Spinal cord (tissue), 10 donors: ENCODE data around the gene KCNJ6. TPM values are rescaled to one million over a fixed set of nuclear protein-coding genes. Genes with fewer than 3 reads are reported as not detected.

Experiments
- DNase-seq, 6 donors: peaks; one replicate each; pipeline versions ENCODE4 v3.0.0 to v3.0.0-alpha.2; 2013 to 2015; ENCODE audit warnings: low spot score in 6 of 6, low read depth in 4 of 6
- H3K27ac ChIP-seq: one replicate; pipeline ENCODE4 v1.5.1; 2013; ENCODE audit warnings: low read depth, low read length, control low read depth
- H3K27me3 ChIP-seq: one replicate; pipeline ENCODE4 v1.6.1; 2013; ENCODE audit warnings: low read length; ENCODE audit not compliant: control insufficient read depth, insufficient read depth
- H3K36me3 ChIP-seq: one replicate; pipeline ENCODE4 v1.6.1; 2013; ENCODE audit warnings: low read length; ENCODE audit not compliant: control insufficient read depth, insufficient read depth
- H3K4me1 ChIP-seq: one replicate; pipeline ENCODE4 v1.6.1; 2013; ENCODE audit warnings: low read length; ENCODE audit not compliant: control insufficient read depth, insufficient read depth
- H3K4me3 ChIP-seq: one replicate; pipeline ENCODE4 v1.5.1; 2013; ENCODE audit warnings: low read depth, low read length, control low read depth
- H3K9me3 ChIP-seq: one replicate; pipeline ENCODE4 v1.6.1; 2013; ENCODE audit warnings: low read length; ENCODE audit not compliant: control insufficient read depth, insufficient read depth
- WGBS: methylation state at CpG from one replicate; pipeline ENCODE4 v1.1.5; 2013; ENCODE audit warnings: missing lambda C conversion rate; ENCODE audit not compliant: insufficient coverage; 5-methylcytosine and 5-hydroxymethylcytosine counted together
- polyA plus RNA-seq, 2 donors: library from polyadenylated mRNA; unstranded; fragments of 120-200 nt; gene quantifications; one replicate each; pipeline ENCODE4 v1.2.1, GENCODE V29; 2013; ENCODE audit not compliant: insufficient read length in 2 of 2
- total RNA-seq, 2 donors: library from RNA; depleted of rRNA in 1 of 2; stranded (reverse); fragments of 120-200 nt in 1 of 2; fragments of >200 nt in 1 of 2; gene quantifications; one replicate each; pipeline versions ENCODE4 v1.2.3 to v1.2.4, GENCODE V29; 2013 to 2014
- donor health status: healthy.

Gene KCNJ6
- total and polyA plus RNA-seq, 4 donors, result 4.1 to 8.7 (median 4.8) TPM

DNA sequence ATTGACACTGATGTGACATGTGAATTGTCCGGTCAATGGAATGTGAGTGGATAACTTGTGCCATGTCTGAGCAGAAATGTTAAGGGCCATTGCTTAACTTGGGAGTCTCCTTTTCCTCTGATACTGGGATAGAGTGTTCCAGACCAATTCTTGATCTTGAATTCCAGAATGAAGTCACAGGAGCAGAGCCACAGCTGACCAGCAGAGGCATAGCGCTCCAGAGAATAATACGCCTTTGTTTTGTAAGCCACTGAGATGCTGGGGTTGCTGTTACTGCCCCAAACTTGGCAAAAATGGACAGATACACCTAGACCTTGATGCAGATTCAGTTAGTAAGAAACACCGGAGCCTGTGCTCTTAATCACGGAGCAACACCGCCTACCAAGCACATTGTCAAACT is 6.3 kb downstream of the KCNJ6 start:
- Histone ChIP-seq H3K36me3 (no peaks in the 10 kb centered on the region), H3K4me1 (peaks cover 13% of the 10 kb centered on the region), H3K9me3 (no peaks in the 10 kb centered on the region), H3K4me3 (no peak overlapping the region), H3K27ac (no peak overlapping the region), H3K27me3 (peaks cover 4% of the 10 kb centered on the region)
- 89% methylated on average over 2 of the region's 6 CpGs for WGBS
- DNase-seq, result no peak

DNA sequence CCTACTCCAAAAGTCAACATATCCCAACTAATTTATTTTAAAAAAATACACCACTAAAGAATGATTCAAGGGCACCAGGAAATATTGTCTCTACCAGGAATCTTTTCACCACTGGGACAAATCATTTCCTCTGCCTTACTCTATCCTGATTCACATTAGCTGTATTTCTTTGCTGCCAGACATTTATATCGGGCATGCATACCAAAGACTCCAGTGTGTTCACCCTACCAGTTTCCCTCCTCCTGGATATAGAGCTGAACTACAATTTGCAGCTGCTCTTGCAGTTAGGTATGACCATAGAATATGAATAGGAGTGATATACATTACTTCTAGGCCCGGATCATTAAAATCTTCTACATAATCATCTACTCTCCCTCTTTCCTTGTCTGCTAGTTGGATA is 7.6 kb downstream of the KCNJ6 start:
- Histone ChIP-seq H3K36me3 (no peaks in the 10 kb centered on the region), H3K27ac (no peak overlapping the region)

DNA sequence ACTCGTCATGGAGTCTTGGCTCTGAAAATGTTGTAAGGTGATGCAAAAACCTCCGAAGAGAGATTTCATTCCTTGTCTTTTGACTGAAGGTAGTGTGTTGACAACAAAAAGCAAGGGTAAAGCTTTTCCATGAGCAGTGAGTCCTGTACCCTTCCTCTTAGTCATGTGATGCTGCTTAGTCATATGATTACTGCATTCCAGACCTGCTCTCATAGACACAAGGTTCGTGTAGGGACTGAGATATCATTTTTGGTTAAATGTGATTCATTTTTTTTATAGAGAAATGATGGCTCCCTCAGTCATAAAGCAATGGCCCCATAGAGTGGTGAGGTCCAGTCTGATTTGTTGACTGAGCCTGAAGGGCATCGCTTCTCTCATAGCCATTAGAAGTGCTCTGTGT is 9.2 kb downstream of the KCNJ6 start:
- H3K9me3 ChIP-seq, result no peaks in the 10 kb centered on the region
- H3K27me3 ChIP-seq, result no peaks in the 10 kb centered on the region
- no peaks in the 10 kb centered on the region for H3K36me3 ChIP-seq
- no peak for DNase-seq
- H3K27ac ChIP-seq, result no peak overlapping the region
- H3K4me3 ChIP-seq, result no peak overlapping the region
- no peaks in the 10 kb centered on the region for H3K4me1 ChIP-seq
- WGBS, result no CpG with 5 or more reads among the region's 4 CpGs

More for the DNA sequence above, 7.6 kb downstream of the KCNJ6 start:
- no peaks in the 10 kb centered on the region for H3K9me3 ChIP-seq
- peaks cover 4% of the 10 kb centered on the region for H3K4me1 ChIP-seq
- no peaks in the 10 kb centered on the region for H3K27me3 ChIP-seq
- 80% methylated on average over 1 of the region's 2 CpGs for WGBS
- no peak overlapping the region for H3K4me3 ChIP-seq
- DNase-seq, result no peak

DNA sequence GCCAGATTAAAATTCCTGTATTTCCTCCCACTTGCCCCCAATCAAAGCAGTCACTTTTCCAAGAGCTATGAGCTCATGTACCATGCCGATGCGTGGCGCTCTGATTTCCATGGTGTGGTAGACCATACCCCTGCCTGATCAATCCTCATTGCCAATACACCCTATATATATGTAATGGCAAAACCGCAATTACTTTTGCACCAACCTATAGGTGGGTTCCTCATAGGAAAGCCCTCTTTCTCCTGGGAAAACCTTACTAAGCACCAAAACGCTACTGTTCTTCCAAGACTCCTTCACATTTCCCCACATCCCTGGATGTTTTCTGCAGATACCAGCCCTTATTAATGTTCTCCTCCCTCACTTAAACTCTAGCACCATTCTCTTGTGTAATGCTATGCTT is 11.0 kb downstream of the KCNJ6 start:
- no peak for DNase-seq
- Histone ChIP-seq H3K36me3 (no peaks in the 10 kb centered on the region), H3K27ac (no peak overlapping the region), H3K4me1 (no peaks in the 10 kb centered on the region), H3K4me3 (no peak overlapping the region), H3K9me3 (no peaks in the 10 kb centered on the region), H3K27me3 (no peaks in the 10 kb centered on the region)
- WGBS, result 91% methylated on average over 5 of the region's 5 CpGs

DNA sequence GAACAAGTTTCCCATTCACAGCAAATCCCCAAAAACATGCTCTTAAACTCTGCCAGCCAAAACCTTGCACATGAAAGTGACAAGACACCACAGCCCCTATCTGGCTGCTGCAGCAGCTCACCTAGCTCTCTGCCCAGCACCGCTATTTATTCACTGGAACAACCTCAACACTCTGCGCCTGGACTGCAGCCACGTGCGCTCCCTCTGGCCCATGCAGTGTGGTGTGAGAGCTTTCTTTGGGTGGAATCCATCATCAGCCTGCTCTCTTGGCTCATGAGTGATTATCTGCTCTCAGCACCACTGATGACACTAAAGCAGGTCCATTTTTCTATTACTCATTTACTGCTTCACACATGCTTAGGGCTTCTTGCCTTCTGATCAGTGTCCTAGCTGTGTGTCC is 11.4 kb downstream of the KCNJ6 start:
- Histone ChIP-seq H3K27ac (no peak overlapping the region), H3K4me3 (no peak overlapping the region), H3K36me3 (no peaks in the 10 kb centered on the region), H3K27me3 (no peaks in the 10 kb centered on the region), H3K4me1 (no peaks in the 10 kb centered on the region), H3K9me3 (no peaks in the 10 kb centered on the region)
- peak in 2 of 6 donors; percentile 70 to 73 for DNase-seq
- WGBS, result 34% methylated on average over 3 of the region's 4 CpGs

DNA sequence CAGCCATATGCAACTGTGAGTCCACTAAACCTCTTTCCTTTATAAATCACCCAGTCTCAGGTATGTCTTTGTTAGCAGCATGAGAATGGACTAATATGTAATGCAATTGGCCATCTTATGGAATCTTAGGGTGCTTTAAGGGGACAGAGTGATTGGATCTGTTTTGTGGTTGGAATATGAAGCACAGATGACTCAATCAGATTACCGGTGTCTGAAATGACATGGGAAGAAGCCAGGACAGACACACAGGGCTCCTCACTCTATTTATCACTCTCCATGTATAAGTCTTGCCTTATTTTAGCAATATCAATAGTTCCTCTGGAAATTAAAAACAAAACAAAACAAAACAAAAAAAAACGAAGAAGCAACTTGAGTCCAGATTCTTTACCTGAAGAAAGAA is 12.9 kb downstream of the KCNJ6 start:
- Histone ChIP-seq H3K27ac (no peak overlapping the region), H3K4me3 (no peak overlapping the region), H3K36me3 (no peaks in the 10 kb centered on the region), H3K9me3 (no peaks in the 10 kb centered on the region), H3K4me1 (no peaks in the 10 kb centered on the region), H3K27me3 (no peaks in the 10 kb centered on the region)
- no peak for DNase-seq
- 67% methylated on average over 1 of the region's 2 CpGs for WGBS

DNA sequence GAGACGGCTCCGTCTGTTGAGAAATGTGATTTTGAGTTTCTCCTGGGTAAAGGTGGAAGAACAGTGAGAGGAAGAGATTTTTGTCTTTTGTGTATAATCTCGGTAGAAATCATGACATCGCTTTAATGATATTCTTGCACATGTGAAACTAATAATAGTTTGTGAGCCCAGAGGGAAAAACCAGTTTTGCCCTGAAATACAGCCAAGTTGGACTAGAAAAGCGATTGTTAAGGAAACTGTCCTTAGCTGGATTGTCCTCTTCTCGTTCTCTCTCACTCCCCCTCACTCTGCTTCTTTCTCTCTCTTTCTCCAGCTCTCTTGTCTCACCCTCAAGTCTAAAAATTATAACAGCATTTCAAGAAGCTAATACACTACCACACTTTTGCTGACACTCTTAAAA is 17.1 kb downstream of the KCNJ6 start:
- no peaks in the 10 kb centered on the region for H3K9me3 ChIP-seq
- no peaks in the 10 kb centered on the region for H3K27me3 ChIP-seq
- H3K36me3 ChIP-seq, result no peaks in the 10 kb centered on the region
- peaks cover 10% of the 10 kb centered on the region for H3K4me1 ChIP-seq
- DNase-seq, result no peak
- H3K27ac ChIP-seq, result no peak overlapping the region
- no peak overlapping the region for H3K4me3 ChIP-seq
- 66% methylated on average over 4 of the region's 6 CpGs for WGBS

DNA sequence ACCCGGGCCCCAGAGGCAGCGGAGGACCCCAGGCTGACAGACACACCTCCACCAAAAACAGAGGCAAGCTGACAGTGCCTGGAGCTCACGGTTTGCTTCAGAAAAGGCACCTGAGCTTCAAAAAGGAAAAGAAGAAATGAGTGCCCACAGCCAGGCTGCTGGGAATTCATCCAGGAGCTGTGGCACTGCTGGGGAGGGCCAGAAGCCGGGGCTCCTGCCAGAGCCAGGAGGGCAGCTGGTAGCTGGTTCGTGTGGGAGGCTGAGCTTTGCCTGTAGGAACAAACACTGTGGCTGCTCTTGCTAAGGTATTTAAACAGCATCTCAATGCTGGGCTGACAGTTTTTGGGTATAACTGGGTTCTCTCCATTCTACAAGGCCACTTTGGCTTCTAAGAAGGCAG is 19.5 kb downstream of the KCNJ6 start:
- WGBS, result 50% methylated on average over 5 of the region's 5 CpGs
- DNase-seq, result peak in 1 of 6 donors; percentile 48
- Histone ChIP-seq H3K9me3 (no peaks in the 10 kb centered on the region), H3K36me3 (no peaks in the 10 kb centered on the region), H3K27ac (no peak overlapping the region), H3K4me1 (peaks cover 10% of the 10 kb centered on the region), H3K4me3 (no peak overlapping the region), H3K27me3 (no peaks in the 10 kb centered on the region)

DNA sequence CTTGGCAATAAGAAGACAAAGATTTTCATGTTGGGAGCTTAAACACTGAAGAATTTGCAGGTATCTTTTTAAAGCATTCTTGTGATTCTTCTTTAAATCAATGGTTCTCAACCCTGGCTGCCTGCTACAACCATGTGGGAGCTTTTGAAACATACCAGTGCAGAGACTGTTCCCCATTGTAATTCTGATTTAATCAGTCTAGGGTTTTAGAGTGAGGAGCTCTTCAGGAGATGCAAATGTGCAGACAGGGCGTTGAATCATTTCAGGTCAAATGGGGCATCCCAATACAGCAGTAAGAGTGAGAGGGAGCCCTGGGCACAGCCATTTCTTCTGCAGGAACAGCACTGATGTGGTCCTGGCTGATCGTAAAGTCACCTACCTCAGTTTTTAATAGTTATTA is 24.3 kb downstream of the KCNJ6 start:
- no peaks in the 10 kb centered on the region for H3K9me3 ChIP-seq
- DNase-seq, result peak in 1 of 6 donors; percentile 20
- no peak overlapping the region for H3K27ac ChIP-seq
- no CpG with 5 or more reads among the region's 2 CpGs for WGBS
- H3K4me3 ChIP-seq, result no peak overlapping the region
- H3K4me1 ChIP-seq, result peaks cover 4% of the 10 kb centered on the region
- no peaks in the 10 kb centered on the region for H3K27me3 ChIP-seq
- H3K36me3 ChIP-seq, result no peaks in the 10 kb centered on the region

DNA sequence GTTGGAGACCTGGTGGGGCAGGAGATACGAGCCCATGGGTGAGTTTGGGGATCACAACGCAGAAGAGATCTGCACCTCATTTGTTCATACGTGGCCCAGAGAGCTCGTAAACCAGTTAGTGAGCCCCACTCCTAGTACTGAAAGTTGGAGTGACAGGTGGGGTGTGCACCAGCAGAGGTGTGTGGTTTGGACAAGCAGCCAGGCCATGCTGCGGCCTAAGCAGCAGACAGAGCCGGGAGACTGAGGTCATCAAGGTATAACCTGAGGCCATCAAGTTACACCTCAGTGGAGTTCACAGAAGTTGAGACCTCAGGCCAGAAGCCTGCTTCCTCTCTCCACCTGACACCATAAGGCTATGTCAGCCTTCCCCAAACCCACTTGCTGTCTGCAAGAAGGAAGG is 27.6 kb downstream of the KCNJ6 start:
- 98% methylated on average over 5 of the region's 6 CpGs for WGBS
- Histone ChIP-seq H3K27me3 (no peaks in the 10 kb centered on the region), H3K4me3 (no peak overlapping the region), H3K9me3 (no peaks in the 10 kb centered on the region), H3K4me1 (no peaks in the 10 kb centered on the region), H3K27ac (no peak overlapping the region), H3K36me3 (no peaks in the 10 kb centered on the region)
- no peak for DNase-seq
